ENCODE measurements around the gene MRPL24.

DNA sequence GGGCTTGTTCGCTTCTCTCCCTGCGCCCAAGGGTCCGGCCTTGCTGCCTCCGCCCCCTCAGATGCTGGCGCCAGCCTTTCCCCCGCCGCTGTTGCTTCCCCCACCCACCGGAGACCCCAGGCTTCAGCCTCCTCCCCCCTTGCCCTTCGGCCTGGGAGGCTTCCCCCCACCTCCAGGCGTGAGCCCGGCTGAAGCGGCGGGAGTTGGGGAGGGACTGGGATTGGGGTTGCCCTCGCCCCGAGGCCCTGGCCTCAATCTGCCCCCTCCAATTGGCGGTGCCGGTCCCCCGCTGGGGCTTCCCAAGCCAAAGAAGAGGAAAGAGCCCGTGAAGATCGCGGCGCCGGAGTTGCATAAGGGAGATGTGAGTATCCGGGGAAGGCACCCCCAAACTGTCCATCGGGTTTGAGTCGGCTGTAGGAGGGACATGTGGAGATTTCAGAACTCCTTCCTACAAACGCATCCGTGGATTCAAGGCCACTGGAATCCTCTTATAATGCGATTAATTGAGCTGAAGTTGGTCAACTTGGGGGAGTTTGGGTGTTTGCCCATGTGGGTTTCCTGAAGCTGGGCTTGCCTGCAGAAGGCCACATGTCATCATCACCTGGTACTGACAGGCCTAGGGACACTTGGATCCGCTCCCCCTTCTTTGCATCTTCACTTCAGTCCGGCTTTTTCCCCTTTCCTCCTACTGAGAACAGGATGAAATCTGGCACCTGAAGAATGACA, 27.2 kb upstream of the MRPL24 start:
- no peak for TF ChIP-seq CTCF (IDR thresholded peaks at IDR 0.05 in 2 of 3, conservative IDR thresholded peaks at IDR 0.05 in 1 of 3; ENCODE audit: control insufficient read depth in 2 of 3, extremely low read depth in 1 of 3, insufficient read depth in 1 of 3, low read depth in 3 of 3, low read length in 3 of 3)
- TF ChIP-seq SPI1 (IDR thresholded peaks at IDR 0.05; ENCODE audit: borderline replicate concordance, insufficient read depth, low read depth, low read length): no peak
- TF ChIP-seq DPF2 (IDR thresholded peaks at IDR 0.05): no peak
- no peak for TF ChIP-seq ETV6 (conservative IDR thresholded peaks at IDR 0.05 in 1 of 2, IDR thresholded peaks at IDR 0.05 in 1 of 2; ENCODE audit: borderline replicate concordance in 1 of 2, low read depth in 1 of 2)
- no peak for TF ChIP-seq PAX8 (IDR thresholded peaks at IDR 0.05)
- TF ChIP-seq, protein P1, sequence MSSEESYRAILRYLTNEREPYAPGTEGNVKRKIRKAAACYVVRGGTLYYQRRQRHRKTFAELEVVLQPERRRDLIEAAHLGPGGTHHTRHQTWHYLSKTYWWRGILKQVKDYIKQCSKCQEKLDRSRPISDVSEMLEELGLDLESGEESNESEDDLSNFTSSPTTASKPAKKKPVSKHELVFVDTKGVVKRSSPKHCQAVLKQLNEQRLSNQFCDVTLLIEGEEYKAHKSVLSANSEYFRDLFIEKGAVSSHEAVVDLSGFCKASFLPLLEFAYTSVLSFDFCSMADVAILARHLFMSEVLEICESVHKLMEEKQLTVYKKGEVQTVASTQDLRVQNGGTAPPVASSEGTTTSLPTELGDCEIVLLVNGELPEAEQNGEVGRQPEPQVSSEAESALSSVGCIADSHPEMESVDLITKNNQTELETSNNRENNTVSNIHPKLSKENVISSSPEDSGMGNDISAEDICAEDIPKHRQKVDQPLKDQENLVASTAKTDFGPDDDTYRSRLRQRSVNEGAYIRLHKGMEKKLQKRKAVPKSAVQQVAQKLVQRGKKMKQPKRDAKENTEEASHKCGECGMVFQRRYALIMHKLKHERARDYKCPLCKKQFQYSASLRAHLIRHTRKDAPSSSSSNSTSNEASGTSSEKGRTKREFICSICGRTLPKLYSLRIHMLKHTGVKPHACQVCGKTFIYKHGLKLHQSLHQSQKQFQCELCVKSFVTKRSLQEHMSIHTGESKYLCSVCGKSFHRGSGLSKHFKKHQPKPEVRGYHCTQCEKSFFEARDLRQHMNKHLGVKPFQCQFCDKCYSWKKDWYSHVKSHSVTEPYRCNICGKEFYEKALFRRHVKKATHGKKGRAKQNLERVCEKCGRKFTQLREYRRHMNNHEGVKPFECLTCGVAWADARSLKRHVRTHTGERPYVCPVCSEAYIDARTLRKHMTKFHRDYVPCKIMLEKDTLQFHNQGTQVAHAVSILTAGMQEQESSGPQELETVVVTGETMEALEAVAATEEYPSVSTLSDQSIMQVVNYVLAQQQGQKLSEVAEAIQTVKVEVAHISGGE (CRISPR knock-in tag; IDR thresholded peaks at IDR 0.05): no peak
- no peak for TF ChIP-seq RFX5 (IDR thresholded peaks at IDR 0.05; ENCODE audit: low read depth, low read length)
- no peak for TF ChIP-seq ASH2L (IDR thresholded peaks at IDR 0.05; ENCODE audit: borderline replicate concordance, low read depth)
- no peak for TF ChIP-seq FOXM1 (IDR thresholded peaks at IDR 0.05; ENCODE audit: low read depth, low read length)
- no peak for TF ChIP-seq TAF1 (IDR thresholded peaks at IDR 0.05; ENCODE audit: borderline replicate concordance, low read depth, low read length)
